ENCODE data around the gene KANK4.

KANK4 gene

DNA sequence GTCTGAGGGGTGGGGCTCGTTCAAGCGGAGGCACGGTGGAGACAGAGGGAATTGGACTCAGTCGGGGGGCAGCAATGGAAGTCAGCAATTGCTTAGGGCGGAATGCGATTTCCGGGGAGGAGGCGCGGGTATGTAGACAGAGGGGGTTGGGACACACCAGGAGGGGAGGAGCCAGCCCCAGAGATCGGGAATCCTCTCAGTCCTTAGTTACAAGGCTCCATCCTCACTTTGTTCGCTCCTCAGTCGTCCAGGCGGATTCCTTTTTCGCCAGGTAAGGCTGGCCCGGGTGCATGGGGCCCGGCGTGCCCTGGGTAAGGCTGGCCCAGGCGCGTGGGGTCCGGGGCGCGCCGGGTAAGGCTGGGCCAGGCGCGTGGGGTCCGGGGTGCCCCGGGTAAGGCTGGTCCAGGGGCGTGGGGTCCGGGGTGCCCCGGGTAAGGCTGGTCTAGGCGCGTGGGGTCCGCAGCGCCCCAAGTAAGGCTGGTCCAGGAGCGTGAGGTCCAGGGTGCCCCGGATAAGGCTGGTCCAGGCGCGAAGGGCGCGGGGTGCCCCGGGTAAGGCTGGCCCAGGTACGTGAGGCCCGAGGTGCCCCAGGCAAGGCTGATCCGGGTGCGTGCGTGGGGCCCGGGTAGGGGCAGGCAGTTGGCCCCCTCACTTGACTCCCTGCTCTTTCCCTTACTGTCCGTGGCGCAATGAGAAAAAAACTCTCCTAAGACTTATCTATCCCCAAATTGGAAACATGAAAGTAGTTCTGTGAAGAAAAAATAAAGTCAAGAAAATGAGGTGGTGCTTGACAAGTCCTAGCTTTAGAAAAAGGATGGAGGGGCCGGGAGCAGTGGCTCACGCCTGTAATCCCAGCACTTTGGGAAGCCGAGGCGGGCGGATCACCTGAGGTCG is 124.3 kb downstream of the KANK4 start, which contains the start of gene L1TD1:
Gene L1TD1 (plus strand): TSS at position 199 of the 894 bp plus-strand sequence. CDS start 11,780 bp downstream, outside the sequence.
- DNase-seq (ENCODE audit: low spot score), result no peak
- H3K27me3 Mint-ChIP-seq (ENCODE audit: low read depth), result peaks cover 23% of the 10 kb centered on the region
- no peak within 1 kb of the TSS for H3K4me3 Mint-ChIP-seq

DNA sequence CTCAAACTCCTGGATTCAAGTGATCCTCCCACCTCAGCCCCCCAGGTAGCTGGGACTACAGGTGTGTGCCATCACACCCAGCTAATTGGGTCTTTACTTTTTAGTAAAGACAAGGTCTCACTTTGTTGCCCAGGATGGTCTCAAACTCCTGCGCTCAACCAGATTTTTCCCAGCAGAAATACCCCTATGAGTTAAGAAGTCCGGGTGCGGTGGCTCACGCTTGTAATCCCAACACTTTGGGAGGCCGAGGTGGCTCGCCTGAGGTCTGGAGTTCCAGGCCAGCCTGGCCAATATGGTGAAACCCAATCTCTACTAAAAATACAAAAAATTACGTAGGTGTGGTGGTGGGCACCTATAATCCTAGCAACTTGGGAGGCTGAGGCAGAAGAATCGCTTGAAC is 131.1 kb downstream of the KANK4 start:
- no peaks in the 10 kb centered on the region for H3K36me3 Mint-ChIP-seq (ENCODE audit: low read depth)
- H3K4me3 Mint-ChIP-seq, result no peak overlapping the region
- H3K27me3 Mint-ChIP-seq (ENCODE audit: low read depth), result no peaks in the 10 kb centered on the region
- no peaks in the 10 kb centered on the region for H3K4me1 Mint-ChIP-seq (ENCODE audit: low read depth)
- H3K27ac Mint-ChIP-seq, result no peak overlapping the region
- DNase-seq (ENCODE audit: low spot score), result no peak
- no peaks in the 10 kb centered on the region for H3K9me3 Mint-ChIP-seq

More for the DNA sequence above, 124.3 kb downstream of the KANK4 start, which contains the start of gene L1TD1:
- no peaks in the 10 kb centered on the region for H3K4me1 Mint-ChIP-seq (ENCODE audit: low read depth)
- H3K36me3 Mint-ChIP-seq (ENCODE audit: low read depth), result no peaks in the 10 kb centered on the region
- H3K9me3 Mint-ChIP-seq, result no peaks in the 10 kb centered on the region
- H3K27ac Mint-ChIP-seq, result no peak within 1 kb of the TSS

DNA sequence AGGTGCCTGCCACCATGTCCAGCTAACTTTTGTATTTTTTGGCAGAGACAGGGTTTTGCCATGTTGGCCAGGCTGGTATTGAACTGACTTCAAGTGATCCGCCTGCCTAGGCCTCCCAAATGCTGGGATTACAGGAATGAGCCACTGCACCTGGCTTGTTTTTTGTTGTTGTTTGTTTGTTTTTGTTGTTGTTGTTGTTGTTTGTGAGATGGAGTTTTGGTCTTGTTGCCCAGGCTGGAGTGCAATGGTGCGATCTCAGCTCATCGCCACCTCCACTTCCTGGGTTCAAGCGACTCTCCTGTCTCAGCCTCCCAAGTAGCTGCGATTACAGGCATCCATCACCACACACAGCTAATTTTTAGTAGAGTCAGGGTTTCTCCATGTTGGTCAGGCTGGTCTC is 131.7 kb downstream of the KANK4 start:
- Mint-ChIP-seq H3K27ac (no peak overlapping the region), H3K4me3 (no peak overlapping the region), H3K27me3 (ENCODE audit: low read depth) (no peaks in the 10 kb centered on the region), H3K9me3 (no peaks in the 10 kb centered on the region), H3K4me1 (ENCODE audit: low read depth) (no peaks in the 10 kb centered on the region), H3K36me3 (ENCODE audit: low read depth) (no peaks in the 10 kb centered on the region)
- no peak for DNase-seq (ENCODE audit: low spot score)

Data from T-helper 2 cell treated with Interferon-gamma antibody and Interleukin-4, amounts not matched to agents 5 μg/mL and 100 μg/mL, for 36 hours (primary cell).